KBM-7 (cell line): ENCODE measurements around the gene AFF3.

Experiments used
- DNase-seq: peaks from one replicate; pipeline ENCODE4 v3.0.0-alpha.2; 2015
- in situ Hi-C: fragments of 300-500 bp; cut with MboI; formaldehyde crosslinking; loops from 2 replicates; pipeline ENCODE4 v1.14.3; 2020; ENCODE audit warnings: low sequenced_read_pairs, low pct_unique_long_range_greater_than_20kb, mixed read lengths

Gene AFF3

GRCh38 chr2:100151310-100151709 is 8.9 kb upstream of the AFF3 start:
- no peak for DNase-seq
- in situ Hi-C loops: no loop called here

- DNase-seq: no peak
- in situ Hi-C loops: no loop called here
These were observed 6.5 kb upstream of the AFF3 start for GRCh38 chr2:100148883-100149282.

GRCh38 chr2:100146657-100146960 is 4.2 kb upstream of the AFF3 start:
- DNase-seq: no peak
- in situ Hi-C loops: no loop called here

- in situ Hi-C loops: no loop called here
- no peak for DNase-seq
These were observed 3.7 kb upstream of the AFF3 start for GRCh38 chr2:100145893-100146656.

GRCh38 chr2:100143286-100143685 is 896 bp upstream of the AFF3 start:
- in situ Hi-C loops: no loop called here
- no peak for DNase-seq

- no peak for DNase-seq
- in situ Hi-C loops: no loop called here
These were observed 484 bp downstream of the AFF3 start for GRCh38 chr2:100141906-100142305.

GRCh38 chr2:100140582-100140981 is 1.8 kb downstream of the AFF3 start:
- DNase-seq: peak; percentile 0
- in situ Hi-C loops: no loop called here

GRCh38 chr2:100137866-100138570 is 4.4 kb downstream of the AFF3 start:
- no peak for DNase-seq
- in situ Hi-C loops: no loop called here

GRCh38 chr2:100137318-100137717 is 5.1 kb downstream of the AFF3 start:
- in situ Hi-C loops: no loop called here
- no peak for DNase-seq

- in situ Hi-C loops: no loop called here
- DNase-seq: no peak
These were observed 6.1 kb downstream of the AFF3 start for GRCh38 chr2:100136310-100136709.

- in situ Hi-C loops: no loop called here
- DNase-seq: no peak
These were observed 7.0 kb downstream of the AFF3 start for GRCh38 chr2:100135415-100135814.

GRCh38 chr2:100130595-100131391 is 11.6 kb downstream of the AFF3 start:
- in situ Hi-C loops: no loop called here

GRCh38 chr2:100126897-100127401 is 15.4 kb downstream of the AFF3 start:
- in situ Hi-C loops: no loop called here
- no peak for DNase-seq

More at GRCh38 chr2:100130595-100131391, 11.6 kb downstream of the AFF3 start:
- no peak for DNase-seq

- DNase-seq: no peak
- in situ Hi-C loops: no loop called here
These were observed 16.2 kb downstream of the AFF3 start for GRCh38 chr2:100126201-100126600.

GRCh38 chr2:100125626-100126025 is 16.8 kb downstream of the AFF3 start:
- no peak for DNase-seq
- in situ Hi-C loops: no loop called here

GRCh38 chr2:100124761-100125160 is 17.6 kb downstream of the AFF3 start:
- in situ Hi-C loops: no loop called here
- DNase-seq: no peak

- no peak for DNase-seq
- in situ Hi-C loops: no loop called here
These were observed 21.2 kb downstream of the AFF3 start for GRCh38 chr2:100121124-100121718.

GRCh38 chr2:100119235-100119634 is 23.2 kb downstream of the AFF3 start:
- no peak for DNase-seq
- in situ Hi-C loops: no loop called here

- no peak for DNase-seq
- in situ Hi-C loops: no loop called here
These were observed 28.4 kb downstream of the AFF3 start for GRCh38 chr2:100113990-100114433.

GRCh38 chr2:100110614-100111000 is 31.8 kb downstream of the AFF3 start:
- in situ Hi-C loops: no loop called here
- no peak for DNase-seq
